K562 (cell line): ENCODE measurements around the gene SIRT4. TPM values are rescaled to one million over a fixed set of nuclear protein-coding genes. Genes with fewer than 3 reads are reported as not detected.

Source experiments
- ARID4B ChIP-seq: sonication (generic); formaldehyde crosslinking; IDR thresholded peaks from 2 replicates; pipeline ENCODE4 v1.8.0; 2022; ENCODE audit warnings: mild to moderate bottlenecking, missing genetic modification reagents
- ATF7 ChIP-seq: fragments of 450-650 bp; IDR thresholded peaks from 2 replicates; pipeline ENCODE4 v1.7.1; 2014; ENCODE audit warnings: mild to moderate bottlenecking, moderate library complexity
- CC2D1A ChIP-seq: fragments of 450-650 bp; IDR thresholded peaks from 2 replicates; pipeline ENCODE4 v1.6.1; 2017; ENCODE audit warnings: mild to moderate bottlenecking
- DPF2 ChIP-seq: fragments of 450-650 bp; IDR thresholded peaks from 2 replicates; pipeline ENCODE4 v1.6.1; 2016
- HCFC1 ChIP-seq: IDR thresholded peaks from 2 replicates; pipeline ENCODE4 v1.6.1; 2012; ENCODE audit warnings: low read depth, low read length, improper control_type of control experiment
- MNT ChIP-seq, 2 experiments: fragments of 450-650 bp; conservative IDR thresholded peaks; 2 replicates each; pipeline ENCODE4 v1.6.1; 2017; ENCODE audit warnings: mild to moderate bottlenecking in 2 of 2, moderate library complexity in 2 of 2
- REST ChIP-seq, 2 experiments: fragments of 450-650 bp; formaldehyde crosslinking in 1 of 2; IDR thresholded peaks; 2 replicates each; pipeline versions ENCODE4 v1.4.0 to v1.6.1; 2014 to 2020; ENCODE audit warnings: mild to moderate bottlenecking in 2 of 2, borderline replicate concordance in 1 of 2, low read depth in 1 of 2
- THAP12 ChIP-seq: fragments of 250-450 bp; sonication (Bioruptor Pico); IDR thresholded peaks from 2 replicates; pipeline ENCODE4 v1.9.0; 2021; ENCODE audit warnings: mild to moderate bottlenecking, inconsistent platforms
- polyA plus RNA-seq, 8 experiments: library from polyadenylated mRNA; depleted of rRNA in 4 of 8; stranded (reverse) in 5 of 8; unstranded in 3 of 8; fragments of >200 nt; fragmentation: Nextera tagmentation in 2 of 8; fragmentation: Illumina TruSeq in 1 of 8; extraction: Ambion mirVana in 2 of 8; extraction: Trizol in 1 of 8; gene quantifications; 2 replicates each; pipeline versions ENCODE4 v1.2.1 to v1.2.3, GENCODE V29; 2011 to 2014; ENCODE audit warnings: inconsistent platforms in 1 of 8, missing spikeins in 1 of 8
- total RNA-seq, 7 experiments: library from RNA; depleted of rRNA in 6 of 7; stranded (reverse); fragments of >200 nt in 6 of 7; fragmentation: Illumina TruSeq in 2 of 7; extraction: Trizol in 2 of 7; gene quantifications; 2 replicates each; pipeline versions ENCODE4 v1.2.1 to v1.2.3, GENCODE V29; 2011 to 2021; ENCODE audit warnings: low replicate concordance in 1 of 7

The SIRT4 gene
- total and polyA plus RNA-seq, 9 of the 15 experiments (the other 6 are each of a cell fraction or from before 2014, with no cell fraction given), result 0.86 to 5.2 (median 2.4) TPM

- TF ChIP-seq ARID4B (CRISPR knock-in tag) (peak; percentile 39; the same call in 1 of the 2 replicates), MNT (conservative IDR thresholded peaks at IDR 0.05) (0 out of 4 replicates have a peak, but pooled peaks of 1 of the 2 experiments have one; percentile 20), REST (IDR thresholded peaks at IDR 0.05; ENCODE audit: borderline replicate concordance) (peak; percentile 93), REST (CRISPR knock-in tag; IDR thresholded peaks at IDR 0.05; ENCODE audit: low read depth) (no peak), CC2D1A (peak; percentile 79), THAP12 (CRISPR knock-in tag) (no peak), ATF7 (peak; percentile 57), HCFC1 (0 out of 2 replicates have a peak, but pooled peaks have one; percentile 16), DPF2 (peak; percentile 76)
Observed at GRCh38 chr12:120356567-120357030, 54.5 kb downstream of the SIRT4 start (continued).
